Uterus (tissue), 4 donors: Measurements from ENCODE around the gene CTRB1. TPM values are rescaled to one million over a fixed set of nuclear protein-coding genes. Genes with fewer than 3 reads are reported as not detected.

Source experiments
- DNase-seq, 2 donors: peaks; one replicate each; pipeline ENCODE4 v3.0.0-alpha.2; 2019 to 2020
- H3K27ac ChIP-seq, 2 donors: fragments of 200-600 bp; sonication (generic); 1 replicate in 1 of 2; 2 replicates in 1 of 2; pipeline ENCODE4 v1.5.1; 2016 to 2018
- H3K27me3 ChIP-seq, 2 donors: fragments of 200-600 bp; sonication (generic); one replicate each; pipeline ENCODE4 v1.5.1; 2018 to 2019; ENCODE audit warnings: control low read depth in 1 of 2
- H3K36me3 ChIP-seq, 2 donors: fragments of 200-600 bp; sonication (generic); one replicate each; pipeline ENCODE4 v1.5.1; 2019; ENCODE audit warnings: control low read depth in 1 of 2
- H3K4me1 ChIP-seq, 2 donors: fragments of 200-600 bp; sonication (generic); one replicate each; pipeline ENCODE4 v1.5.1; 2018 to 2019; ENCODE audit warnings: control low read depth in 1 of 2
- H3K4me3 ChIP-seq, 2 donors: fragments of 200-600 bp; sonication (generic); 1 replicate in 1 of 2; 2 replicates in 1 of 2; pipeline ENCODE4 v1.5.1; 2018 to 2019; ENCODE audit warnings: mild to moderate bottlenecking in 1 of 2
- H3K9me3 ChIP-seq, 2 donors: fragments of 200-600 bp; sonication (generic); one replicate each; pipeline ENCODE4 v1.5.1; 2019; ENCODE audit warnings: control low read depth in 1 of 2
- POLR2A ChIP-seq, 2 donors: fragments of 450-650 bp; IDR thresholded peaks; one replicate each; pipeline ENCODE4 v1.6.1; 2016; ENCODE audit warnings: antibody characterized with exemption in 2 of 2, mild to moderate bottlenecking in 1 of 2, moderate library complexity in 1 of 2
- intact Hi-C: fragments of 100-400 bp; cut with DNase I; formaldehyde crosslinking; loops from one replicate; pipeline ENCODE4 v1.15.1; 2023; ENCODE audit warnings: low total_unique reads
- total RNA-seq, 4 donors: library from RNA; depleted of rRNA in 3 of 4; stranded (reverse); fragments of >200 nt in 3 of 4; gene quantifications; one replicate each; pipeline versions ENCODE4 v1.1.0 to v1.2.4, GENCODE V29; 2014 to 2023
- TF ChIP-seq, protein P1 (sequence below), 4 experiments: fragments of 200-600 bp in 2 of 4; fragments of 450-650 bp in 2 of 4; sonication (generic) in 2 of 4; IDR thresholded peaks; one replicate each; pipeline ENCODE4 v1.5.1; 2016 to 2019; ENCODE audit warnings: antibody characterized with exemption in 4 of 4, mild to moderate bottlenecking in 2 of 4, moderate library complexity in 1 of 4
- donor health status: DM: yes; HTN: yes; CAD: no.

CTRB1 gene
- not detected for total RNA-seq

DNA sequence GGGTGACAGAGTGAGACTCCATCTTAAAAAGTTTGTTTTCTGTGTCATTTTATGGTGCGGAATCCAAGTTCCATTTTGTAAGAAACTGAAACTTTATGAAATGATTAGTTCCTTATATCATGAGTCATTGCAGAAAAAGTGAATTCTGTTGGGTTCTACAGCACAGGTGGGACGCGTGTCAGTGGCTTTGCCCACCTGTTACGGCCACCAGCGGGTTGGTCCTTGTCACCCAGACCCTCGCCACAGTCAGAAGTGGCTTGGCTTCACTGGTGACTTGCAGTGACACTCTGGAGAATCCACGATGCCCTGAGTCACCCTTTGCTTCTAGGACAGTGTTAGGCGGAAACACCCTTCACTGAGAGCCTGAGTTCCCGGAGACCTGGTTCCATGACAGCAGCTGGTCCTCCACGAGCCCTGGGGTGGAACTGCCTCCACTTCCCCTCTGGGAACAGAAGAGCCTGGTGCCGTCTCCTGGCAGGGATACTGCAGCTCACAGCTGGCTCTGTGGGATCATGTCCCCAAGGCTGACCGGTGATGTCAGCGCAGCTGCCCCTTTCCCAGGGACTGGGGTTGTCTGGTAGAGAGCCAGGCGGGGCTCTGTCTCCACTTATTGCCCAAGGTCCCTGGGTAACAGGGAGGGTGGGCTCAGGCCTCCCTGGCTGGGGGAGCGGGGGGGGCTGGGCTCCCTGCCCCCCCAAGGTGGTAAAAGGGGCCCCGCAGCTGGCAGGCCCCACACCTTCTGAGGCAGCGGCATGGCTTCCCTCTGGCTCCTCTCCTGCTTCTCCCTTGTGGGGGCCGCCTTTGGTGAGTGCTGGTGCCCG is at the start of gene CTRB1:
TSS of gene CTRB1 (plus strand) at position 733 of the 821 bp plus-strand sequence. CDS start at position 753, 20 bp downstream.
- no peak within 1 kb of the TSS for H3K4me3 ChIP-seq
- H3K4me1 ChIP-seq = no peaks in the 10 kb centered on the region
- TF ChIP-seq POLR2A (IDR thresholded peaks at IDR 0.05) = no peak
- TF ChIP-seq, protein P1, sequence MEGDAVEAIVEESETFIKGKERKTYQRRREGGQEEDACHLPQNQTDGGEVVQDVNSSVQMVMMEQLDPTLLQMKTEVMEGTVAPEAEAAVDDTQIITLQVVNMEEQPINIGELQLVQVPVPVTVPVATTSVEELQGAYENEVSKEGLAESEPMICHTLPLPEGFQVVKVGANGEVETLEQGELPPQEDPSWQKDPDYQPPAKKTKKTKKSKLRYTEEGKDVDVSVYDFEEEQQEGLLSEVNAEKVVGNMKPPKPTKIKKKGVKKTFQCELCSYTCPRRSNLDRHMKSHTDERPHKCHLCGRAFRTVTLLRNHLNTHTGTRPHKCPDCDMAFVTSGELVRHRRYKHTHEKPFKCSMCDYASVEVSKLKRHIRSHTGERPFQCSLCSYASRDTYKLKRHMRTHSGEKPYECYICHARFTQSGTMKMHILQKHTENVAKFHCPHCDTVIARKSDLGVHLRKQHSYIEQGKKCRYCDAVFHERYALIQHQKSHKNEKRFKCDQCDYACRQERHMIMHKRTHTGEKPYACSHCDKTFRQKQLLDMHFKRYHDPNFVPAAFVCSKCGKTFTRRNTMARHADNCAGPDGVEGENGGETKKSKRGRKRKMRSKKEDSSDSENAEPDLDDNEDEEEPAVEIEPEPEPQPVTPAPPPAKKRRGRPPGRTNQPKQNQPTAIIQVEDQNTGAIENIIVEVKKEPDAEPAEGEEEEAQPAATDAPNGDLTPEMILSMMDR (IDR thresholded peaks at IDR 0.05) = no peak
- H3K27me3 ChIP-seq = no peaks in the 10 kb centered on the region
- intact Hi-C loops = no loop called here
- DNase-seq = no peak
- H3K27ac ChIP-seq = no peak within 1 kb of the TSS
- H3K9me3 ChIP-seq = no peaks in the 10 kb centered on the region
- H3K36me3 ChIP-seq = no peaks in the 10 kb centered on the region

DNA sequence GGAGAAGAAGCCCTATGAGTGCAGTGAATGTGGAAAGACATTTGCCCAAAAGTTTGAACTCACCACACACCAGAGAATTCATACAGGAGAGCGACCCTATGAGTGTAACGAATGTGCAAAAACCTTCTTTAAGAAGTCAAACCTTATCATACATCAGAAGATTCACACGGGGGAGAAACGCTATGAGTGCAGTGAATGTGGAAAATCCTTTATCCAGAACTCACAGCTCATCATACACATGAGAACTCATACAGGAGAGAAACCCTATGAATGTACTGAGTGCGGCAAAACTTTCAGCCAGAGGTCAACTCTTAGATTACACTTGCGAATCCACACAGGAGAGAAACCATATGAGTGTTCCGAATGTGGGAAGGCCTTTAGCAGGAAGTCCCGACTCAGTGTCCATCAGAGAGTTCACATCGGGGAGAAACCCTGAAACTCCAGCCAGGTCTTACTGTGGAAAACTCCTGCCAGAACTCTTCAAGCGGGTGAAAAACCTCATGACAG is 48.8 kb upstream of the CTRB1 start:
- no peak for DNase-seq
- Histone ChIP-seq H3K27ac (no peak overlapping the region), H3K9me3 (peaks cover 0 to 8% of the 10 kb centered on the region in 2 donors), H3K4me1 (no peaks in the 10 kb centered on the region), H3K27me3 (no peaks in the 10 kb centered on the region), H3K4me3 (no peak overlapping the region), H3K36me3 (no peaks in the 10 kb centered on the region)
- TF ChIP-seq, protein P1 (IDR thresholded peaks at IDR 0.05) = no peak
- no peak for TF ChIP-seq POLR2A (IDR thresholded peaks at IDR 0.05)
- intact Hi-C loops = no loop called here

DNA sequence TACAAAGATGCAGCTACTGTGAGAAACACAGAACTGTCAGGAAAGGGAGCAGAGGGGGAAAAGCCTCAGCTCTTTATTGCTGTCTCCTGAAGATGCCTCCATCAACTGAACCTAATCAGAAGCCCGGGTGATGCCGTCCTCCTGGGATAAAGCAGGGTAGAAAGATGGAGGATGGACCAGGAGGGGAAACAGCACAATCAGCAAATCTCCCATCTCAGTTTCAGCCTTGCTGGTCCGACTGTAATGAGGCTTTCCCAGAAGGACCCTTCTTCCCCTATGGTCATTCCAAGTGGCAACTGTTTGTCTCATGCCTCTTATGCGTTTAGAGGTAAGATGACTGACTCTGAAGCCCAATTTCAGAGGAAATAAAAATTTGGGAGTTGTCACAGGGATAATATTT is 46.2 kb upstream of the CTRB1 start:
- intact Hi-C loops = no loop called here
- no peaks in the 10 kb centered on the region for H3K4me1 ChIP-seq
- no peaks in the 10 kb centered on the region for H3K36me3 ChIP-seq
- no peak overlapping the region for H3K27ac ChIP-seq
- DNase-seq = no peak
- no peaks in the 10 kb centered on the region for H3K27me3 ChIP-seq
- TF ChIP-seq, protein P1 (IDR thresholded peaks at IDR 0.05) = no peak
- TF ChIP-seq POLR2A (IDR thresholded peaks at IDR 0.05) = no peak
- H3K9me3 ChIP-seq = peaks cover 0 to 19% of the 10 kb centered on the region in 2 donors
- H3K4me3 ChIP-seq = no peak overlapping the region

DNA sequence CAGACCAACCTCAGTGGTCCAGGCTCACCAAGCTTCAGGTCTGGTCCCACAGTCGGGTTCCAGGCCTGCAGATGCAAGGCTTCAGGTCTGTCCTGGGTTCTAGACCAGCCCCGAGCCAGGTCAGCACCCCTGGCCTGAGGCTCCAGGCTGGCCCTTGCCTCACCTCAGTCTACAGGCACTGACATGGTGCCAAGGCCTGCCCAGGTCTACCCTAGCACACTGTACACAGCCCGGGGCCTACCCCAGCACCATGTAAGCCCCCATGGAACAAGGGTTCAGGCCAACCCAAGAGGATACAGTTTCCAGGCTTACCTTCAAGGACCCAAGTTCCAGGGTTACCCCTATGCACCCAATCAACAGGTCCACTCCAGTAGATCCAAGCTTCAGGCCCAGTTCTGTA is 43.7 kb upstream of the CTRB1 start:
- intact Hi-C loops = no loop called here
- Histone ChIP-seq H3K9me3 (peaks cover 0 to 19% of the 10 kb centered on the region in 2 donors), H3K4me3 (no peak overlapping the region), H3K27ac (no peak overlapping the region), H3K36me3 (no peaks in the 10 kb centered on the region), H3K4me1 (no peaks in the 10 kb centered on the region), H3K27me3 (no peaks in the 10 kb centered on the region)
- TF ChIP-seq POLR2A (IDR thresholded peaks at IDR 0.05) = no peak
- TF ChIP-seq, protein P1 (IDR thresholded peaks at IDR 0.05) = no peak
- no peak for DNase-seq

DNA sequence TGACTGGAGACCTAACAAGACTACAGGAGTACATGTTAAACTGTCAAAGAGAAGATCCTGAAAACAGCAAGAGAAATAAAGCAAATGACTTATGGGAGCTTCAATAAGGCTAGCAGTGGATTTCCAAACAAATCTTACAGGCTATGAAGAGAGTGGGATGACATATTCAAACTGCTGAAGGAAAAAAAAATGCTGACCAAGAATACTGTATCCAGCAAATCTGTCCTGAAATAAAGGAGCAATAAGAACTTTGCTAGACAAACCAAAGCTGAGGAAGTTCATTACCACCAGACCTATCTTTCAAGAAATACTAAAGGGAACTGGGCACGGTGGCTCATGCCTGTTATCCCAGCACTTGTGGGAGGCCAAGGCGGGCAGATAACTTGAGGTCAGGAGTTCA is 41.9 kb upstream of the CTRB1 start:
- Histone ChIP-seq H3K36me3 (no peaks in the 10 kb centered on the region), H3K27me3 (no peaks in the 10 kb centered on the region), H3K27ac (no peak overlapping the region), H3K4me3 (no peak overlapping the region), H3K4me1 (no peaks in the 10 kb centered on the region), H3K9me3 (peaks cover 0 to 14% of the 10 kb centered on the region in 2 donors)
- intact Hi-C loops = no loop called here
- TF ChIP-seq, protein P1 (IDR thresholded peaks at IDR 0.05) = no peak
- TF ChIP-seq POLR2A (IDR thresholded peaks at IDR 0.05) = no peak
- no peak for DNase-seq
